Hematopoietic multipotent progenitor cell treated with erythropoietin and hydrocortisone succinate and interleukin-3 and kit ligand, for 15 days (in vitro differentiated cells): ENCODE data around the gene C19orf81.

Source experiments
- DNase-seq: peaks from one replicate; pipeline ENCODE4 v3.0.0-alpha.2; 2015; ENCODE audit warnings: low spot score

The C19orf81 gene

DNA sequence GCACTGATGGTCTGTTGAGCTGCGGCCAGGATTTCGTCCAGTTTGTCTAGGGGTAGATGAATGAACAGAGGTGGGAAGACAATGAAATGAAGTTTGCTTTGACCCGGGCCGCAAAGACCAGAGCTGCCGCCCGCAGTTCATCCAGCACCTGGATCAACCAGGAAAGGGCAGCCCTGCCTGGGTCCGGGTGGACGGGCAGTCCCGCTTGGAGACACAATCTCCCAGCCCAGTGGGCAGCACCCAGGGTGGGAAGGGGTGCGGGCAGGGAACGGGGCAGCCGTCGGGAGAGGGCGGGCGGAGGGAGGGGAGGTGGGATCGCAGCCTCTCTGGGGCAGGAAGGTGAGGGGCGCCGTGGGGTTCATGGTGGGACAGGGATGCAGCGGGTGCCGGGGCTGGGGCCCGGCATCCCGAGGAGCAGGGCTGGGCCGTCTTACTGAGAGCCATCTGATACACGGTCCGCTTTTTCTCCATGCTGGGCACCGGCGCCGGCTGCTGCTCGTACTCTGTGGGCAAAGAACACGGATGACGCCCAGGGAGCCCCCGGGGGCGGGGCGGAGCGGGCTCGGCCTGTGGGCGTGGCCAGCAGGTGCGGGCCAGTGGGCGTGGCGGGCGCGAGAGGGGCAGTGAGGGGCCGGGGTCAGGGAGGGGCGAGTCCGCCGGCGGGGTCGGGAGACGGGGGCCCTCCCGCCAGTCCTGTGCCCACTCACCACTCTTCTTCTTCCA lies 37.2 kb downstream of the C19orf81 start:
- no peak for DNase-seq

DNA sequence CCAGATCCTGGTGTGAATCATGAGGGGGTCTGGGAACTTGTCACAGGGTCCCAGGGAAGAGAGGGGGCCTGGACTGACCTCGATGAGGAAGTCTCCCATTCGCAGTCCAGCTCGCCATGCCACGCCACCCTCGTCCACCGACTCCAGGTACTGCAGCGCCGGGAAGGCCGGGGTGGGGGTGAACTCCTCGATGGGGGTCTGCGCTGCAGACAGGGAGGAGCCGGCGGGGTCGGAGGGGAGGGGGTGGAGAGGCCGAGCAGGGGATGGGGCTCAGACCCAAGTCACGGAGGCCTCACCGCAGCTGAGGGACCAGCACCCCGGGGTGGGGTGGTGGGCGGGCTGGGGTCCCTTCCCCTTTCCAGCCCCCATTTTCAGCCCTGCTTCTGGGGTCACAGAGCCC lies 39.5 kb downstream of the C19orf81 start:
- no peak for DNase-seq

DNA sequence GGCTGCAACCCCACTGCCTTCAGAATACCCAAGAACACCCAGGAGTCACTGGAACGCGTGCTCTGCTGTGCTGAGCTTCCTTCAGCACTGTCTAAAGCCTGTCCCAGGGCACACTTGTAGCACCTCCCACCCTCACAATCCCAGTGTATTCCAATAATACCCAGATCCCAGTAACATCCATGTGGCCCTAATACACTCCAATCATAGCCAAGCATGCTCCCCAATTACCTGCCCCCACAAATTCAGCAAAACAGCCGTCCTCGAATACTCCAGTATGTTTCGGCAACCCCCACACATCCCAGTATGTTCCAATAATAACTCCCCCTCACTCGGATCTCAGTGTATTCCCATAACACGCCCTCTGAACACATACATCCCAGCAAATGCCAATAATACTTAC lies 41.2 kb downstream of the C19orf81 start:
- DNase-seq: no peak

DNA sequence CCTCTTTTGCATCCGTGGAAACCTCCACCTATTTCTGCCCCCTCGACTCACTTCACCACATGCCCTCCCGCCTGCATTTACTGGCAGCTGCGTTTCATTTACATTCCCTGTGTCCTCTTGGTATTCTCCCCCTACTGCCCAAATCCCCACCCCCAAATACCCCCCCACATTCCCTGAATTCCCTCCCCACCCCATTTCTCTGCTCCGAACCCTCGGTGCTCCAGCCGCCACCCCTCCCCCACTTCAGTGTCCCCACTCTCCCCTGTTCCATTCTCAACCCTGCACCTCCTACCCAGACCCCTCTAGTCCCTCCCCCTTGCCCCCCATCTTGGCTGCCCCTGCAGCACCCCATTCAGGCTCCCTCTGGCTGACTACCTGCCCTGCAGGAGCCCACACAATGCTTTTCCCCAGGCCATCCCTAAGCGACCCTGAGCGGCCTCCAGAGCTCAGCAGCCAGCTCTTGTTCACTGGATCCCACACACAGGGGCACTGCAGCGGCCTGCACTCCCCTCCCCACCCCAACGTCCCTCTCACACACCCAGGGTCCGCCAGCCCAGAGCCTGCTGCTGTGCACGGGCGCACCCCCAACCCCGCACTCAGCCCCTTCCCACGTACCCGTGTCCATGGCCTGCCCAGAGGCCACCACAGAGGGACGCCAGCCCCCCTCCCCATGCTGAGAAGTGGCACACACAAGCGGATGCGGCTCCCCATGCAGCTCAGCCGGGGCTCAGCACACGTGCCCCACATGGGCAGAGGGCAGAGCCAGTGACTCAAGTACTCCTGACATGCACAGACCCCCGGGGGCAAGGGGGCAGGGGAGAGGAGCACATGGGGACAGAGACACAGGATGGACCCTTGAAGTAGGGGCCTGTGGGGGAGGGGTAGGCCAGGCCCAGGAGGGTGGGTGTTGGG lies 44.1 kb downstream of the C19orf81 start:
- no peak for DNase-seq

DNA sequence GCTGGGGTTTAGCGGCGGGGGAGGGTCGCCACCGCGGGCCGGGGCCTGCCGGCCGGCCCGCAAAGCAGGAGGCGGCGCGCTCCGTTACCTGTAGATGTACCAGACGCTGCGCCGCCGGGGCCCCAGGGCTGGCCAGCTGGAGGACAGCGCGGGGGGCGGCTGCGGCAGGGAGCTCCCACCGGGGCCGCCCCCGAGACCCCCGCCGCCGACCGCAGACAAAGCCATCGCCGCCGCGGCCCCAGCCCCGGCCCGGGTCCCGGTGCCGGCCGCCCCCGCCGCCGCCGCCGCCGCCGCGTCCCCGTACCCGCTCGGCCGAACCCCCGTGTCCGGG lies 45.5 kb downstream of the C19orf81 start:
- no peak for DNase-seq

GRCh38 chr19:50695251-50696093 lies 46.2 kb downstream of the C19orf81 start:
- no peak for DNase-seq

DNA sequence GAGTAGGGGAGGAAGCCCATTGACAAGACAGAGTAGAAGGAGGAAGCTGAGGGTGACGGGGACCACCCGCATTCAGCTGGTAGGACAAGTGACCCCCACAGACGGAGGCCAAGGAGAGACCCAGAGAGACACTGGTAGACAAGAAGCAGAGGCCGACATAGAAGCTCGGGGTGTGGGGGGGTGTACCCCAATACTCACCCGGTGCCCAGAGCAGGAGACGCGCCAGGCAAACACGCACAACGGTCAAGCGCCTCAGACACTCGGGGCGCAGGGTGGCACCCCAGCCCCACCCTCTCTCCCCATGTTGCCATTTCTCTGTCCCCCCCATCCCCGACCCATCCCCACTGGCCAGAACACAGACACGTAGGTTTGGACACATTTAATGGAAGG lies 46.8 kb downstream of the C19orf81 start:
- no peak for DNase-seq

DNA sequence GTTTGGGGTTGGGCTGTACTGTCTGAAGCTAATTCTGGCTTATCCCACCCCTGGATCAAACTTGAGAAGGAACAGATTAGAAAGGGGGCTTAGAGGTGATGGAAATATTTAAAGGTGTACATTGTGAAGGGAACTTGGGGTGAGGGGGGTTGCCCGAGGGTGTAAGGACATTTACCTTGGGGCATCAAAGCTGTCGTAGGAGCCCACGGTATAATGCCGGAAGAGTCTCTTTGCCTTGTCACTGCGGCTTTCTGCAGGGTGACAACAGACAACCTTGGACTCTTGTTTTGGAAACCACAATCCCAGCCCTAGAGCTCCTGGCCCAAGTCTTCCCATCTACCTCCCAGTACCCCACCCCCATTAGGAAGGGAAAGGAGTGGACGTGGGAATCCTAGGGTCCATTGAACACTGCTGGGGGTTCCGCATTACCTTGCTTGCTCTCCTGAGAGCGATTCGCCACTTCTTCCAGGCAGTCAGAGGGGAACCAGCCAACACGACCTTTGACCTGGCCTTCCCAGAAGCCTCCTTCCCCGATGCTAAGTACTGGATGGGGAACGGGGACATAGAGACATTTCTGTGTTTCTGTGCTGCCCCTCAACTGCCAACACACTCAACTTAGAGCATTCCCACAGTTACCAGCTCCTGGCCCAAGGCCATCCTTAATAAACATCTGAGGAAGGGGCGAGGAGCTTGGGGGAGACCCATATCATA lies 48.3 kb downstream of the C19orf81 start:
- no peak for DNase-seq

DNA sequence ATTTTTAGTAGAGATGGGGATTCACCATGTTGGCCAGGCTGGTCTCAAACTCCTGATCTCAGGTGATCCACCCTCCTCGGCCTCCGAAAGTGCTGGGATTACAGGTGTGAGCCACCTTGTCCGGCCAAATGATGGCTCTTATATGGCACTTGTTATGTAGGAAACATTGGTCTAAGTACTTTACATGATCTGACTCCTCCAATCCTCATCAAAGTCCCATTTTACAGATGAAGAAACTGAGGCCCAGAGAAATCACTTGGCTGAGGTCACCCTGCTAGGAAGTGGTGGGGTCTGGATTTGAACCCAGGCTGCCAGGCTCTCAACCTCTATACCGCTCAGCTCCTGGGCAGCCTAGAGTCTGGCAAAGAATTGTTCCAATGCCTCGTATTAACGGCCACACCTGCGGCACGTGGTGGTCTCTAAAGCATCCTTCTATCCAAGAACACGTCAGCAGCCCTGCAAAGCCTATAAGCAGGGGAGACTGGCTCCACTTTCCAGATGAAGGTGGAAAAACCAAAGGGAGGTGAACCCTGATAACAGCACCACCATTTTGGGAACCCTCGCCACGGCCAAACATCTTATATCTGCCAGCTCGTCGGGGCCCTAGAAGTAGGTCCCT lies 52.2 kb downstream of the C19orf81 start:
- no peak for DNase-seq

GRCh38 chr19:50702158-50702870 lies 53.1 kb downstream of the C19orf81 start:
- no peak for DNase-seq

- no peak for DNase-seq
These were observed 53.9 kb downstream of the C19orf81 start for GRCh38 chr19:50702871-50703829.

- no peak for DNase-seq
These were observed 54.9 kb downstream of the C19orf81 start for GRCh38 chr19:50703915-50704796.

- DNase-seq: peak; percentile 5
These were observed 56.3 kb downstream of the C19orf81 start for GRCh38 chr19:50705422-50706019.

GRCh38 chr19:50706387-50706786 lies 57.1 kb downstream of the C19orf81 start:
- no peak for DNase-seq

GRCh38 chr19:50708179-50708879 lies 59.1 kb downstream of the C19orf81 start:
- DNase-seq: no peak
